ENCODE results near the gene DPF3. TPM values are rescaled to one million over a fixed set of nuclear protein-coding genes. Genes with fewer than 3 reads are reported as not detected.

The DPF3 gene
- total RNA-seq, 2 donors from 2014 or later, result 18.9 to 23.3 TPM

DNA sequence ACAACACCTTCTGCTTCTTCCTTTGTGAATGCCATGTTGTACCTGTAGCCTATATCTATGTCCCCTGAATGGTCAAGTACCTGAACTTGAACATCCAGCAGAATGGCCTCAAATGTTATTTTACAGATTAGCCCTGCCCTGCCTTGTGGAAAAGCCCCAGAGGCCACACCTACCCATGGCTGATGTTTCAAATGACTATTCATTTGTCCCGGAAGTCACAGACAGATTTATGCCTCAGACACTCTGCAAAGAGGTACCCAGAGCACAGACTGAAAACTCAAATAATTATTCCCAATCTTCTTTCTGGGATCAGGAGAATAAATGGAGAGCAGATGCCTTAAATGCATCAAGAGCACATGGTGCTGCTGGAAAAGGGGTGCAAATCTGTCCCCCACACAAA, 13.0 kb upstream of the DPF3 start:
- ATAC-seq (no peak), DNase-seq (no peak)
- intact Hi-C loops (cut with DNase I), result no loop called here

DNA sequence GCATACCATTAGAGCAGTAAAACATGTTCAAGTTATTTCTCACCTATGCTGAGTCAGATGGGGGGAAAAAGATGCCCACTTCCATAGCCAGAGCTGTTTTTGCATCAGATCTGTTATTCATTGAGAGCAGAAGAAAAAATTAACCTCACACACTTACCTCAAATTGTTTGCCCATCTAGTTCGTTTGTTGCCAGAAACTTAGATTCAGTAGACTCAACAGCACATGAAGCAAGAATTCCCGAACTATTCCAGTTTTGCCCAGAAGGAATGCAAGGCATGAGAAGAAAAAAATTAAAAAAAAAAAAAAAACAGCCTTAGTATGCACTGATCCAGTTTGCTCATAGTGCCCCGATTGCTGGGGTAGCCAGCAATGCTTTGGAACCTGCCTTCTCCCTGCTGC, 12.4 kb upstream of the DPF3 start:
- ATAC-seq (no peak), DNase-seq (no peak)
- intact Hi-C loops (cut with DNase I), result no loop called here

DNA sequence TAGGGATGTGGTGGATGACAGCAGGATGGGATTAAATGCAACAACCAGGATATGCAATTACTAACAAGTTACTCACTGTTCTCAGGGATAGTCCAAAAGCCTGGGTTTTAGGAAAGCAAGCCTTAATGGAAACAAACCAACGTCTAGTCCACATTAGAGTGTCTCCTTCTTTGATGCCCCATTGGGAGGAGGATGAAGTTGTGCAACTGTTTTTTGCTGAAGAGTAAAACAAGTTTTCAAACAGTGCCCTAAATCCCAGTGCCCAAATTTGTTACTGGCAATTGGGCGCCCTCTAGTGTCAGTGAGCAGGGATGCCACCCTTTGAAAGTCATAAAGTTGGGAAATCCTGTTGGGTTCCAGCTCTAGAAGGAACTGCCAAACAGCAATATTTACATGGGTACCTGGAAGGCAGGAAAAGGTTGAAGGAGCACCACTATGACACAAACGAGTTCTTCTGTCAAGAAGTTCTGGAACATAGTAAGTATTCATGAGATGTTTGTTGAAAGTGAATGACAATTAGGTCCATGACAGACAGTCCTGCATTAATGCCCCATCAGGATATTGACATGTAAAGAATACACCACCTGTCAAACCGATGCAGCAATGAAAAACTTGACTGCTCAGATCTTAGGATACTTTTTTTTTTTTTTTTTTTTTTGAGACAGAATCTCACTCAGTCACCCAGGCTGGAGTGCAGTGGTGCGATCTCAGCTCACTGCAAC, 11.1 kb upstream of the DPF3 start:
- intact Hi-C loops (cut with DNase I), result loop anchor here (2.0 kb wide), 2 partner anchors 386 to 388 kb away; no protein-coding TSS in a partner anchor
- DNase-seq (peak; percentile 49), ATAC-seq (peak; percentile 54 to 70)

DNA sequence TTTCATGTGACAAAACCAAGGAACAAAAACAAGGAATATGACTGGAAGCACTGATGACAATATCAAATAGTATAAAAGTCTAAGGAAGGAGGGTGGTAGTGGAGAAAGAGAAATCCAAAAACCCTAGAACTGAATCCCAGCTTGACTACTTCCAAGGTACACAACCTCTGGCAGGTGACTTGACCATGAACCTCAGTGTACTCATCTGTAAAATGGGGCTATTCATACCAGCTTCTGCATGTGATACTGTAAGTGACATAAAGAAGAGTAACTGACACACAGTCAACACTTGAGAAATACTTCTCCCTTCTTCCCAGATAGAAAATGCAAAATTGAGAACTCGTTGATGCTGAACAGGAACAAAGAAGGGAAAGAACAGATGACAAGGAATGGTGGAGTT, 10.3 kb upstream of the DPF3 start:
- no peak for ATAC-seq
- intact Hi-C loops (cut with DNase I), result loop anchor here (2.0 kb wide), 2 partner anchors 385 to 387 kb away; no protein-coding TSS in a partner anchor
- no peak for DNase-seq

DNA sequence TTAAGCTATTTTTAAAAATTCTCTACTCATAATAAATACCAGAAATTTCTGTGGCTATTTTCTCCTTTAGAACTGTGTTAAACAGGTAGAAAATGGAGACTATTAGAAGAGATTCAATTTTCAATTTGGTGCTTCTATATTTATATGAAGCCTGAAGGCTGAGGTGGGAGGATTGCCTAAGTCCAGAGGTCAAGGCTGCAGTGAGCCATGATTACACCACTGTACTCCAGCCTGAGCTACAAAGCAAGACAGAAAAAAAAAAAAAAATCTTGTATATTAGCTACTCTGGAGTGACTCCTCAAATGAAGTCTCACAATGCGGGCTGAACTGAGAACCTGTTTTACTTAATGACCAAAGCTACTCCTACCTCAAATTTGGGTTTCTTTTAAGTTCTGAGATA, 9.8 kb upstream of the DPF3 start:
- DNase-seq, result no peak
- intact Hi-C loops (cut with DNase I), result loop anchor here (2.0 kb wide), 2 partner anchors 385 to 387 kb away; no protein-coding TSS in a partner anchor
- no peak for ATAC-seq

DNA sequence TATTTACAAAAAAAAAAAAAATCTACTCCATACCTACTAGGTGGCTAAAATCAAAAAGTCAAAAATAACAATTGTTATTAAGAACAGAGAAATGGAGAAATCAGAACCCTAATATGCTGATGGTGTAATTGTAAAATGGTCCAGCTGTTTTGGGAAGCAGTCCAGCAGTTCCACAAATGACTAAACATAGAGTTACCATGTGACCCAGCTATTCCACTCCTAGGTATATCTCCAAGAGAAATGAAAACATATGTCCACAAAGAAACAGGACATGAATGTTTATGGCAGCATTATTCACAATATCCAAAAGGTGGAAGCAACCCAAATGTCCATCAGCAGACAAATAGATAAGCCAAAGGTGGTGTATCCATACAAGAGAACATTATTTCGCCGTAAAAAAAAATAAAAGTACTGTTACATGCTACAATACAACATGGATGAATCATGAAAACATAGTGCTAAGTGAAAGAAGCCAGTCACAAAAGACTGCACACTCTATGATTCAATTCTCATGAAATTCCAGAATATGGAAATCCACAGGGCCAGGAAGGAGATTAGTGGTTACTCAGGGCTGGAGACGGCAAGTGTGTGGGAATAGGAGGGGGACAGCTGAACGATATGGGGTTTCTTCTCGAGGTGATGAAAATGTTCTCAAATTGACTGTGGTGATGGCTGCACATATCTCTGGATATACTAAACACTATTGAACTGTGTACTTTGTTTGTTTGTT, 9.1 kb upstream of the DPF3 start:
- intact Hi-C loops (cut with DNase I), result no loop called here
- no peak for ATAC-seq
- no peak for DNase-seq

DNA sequence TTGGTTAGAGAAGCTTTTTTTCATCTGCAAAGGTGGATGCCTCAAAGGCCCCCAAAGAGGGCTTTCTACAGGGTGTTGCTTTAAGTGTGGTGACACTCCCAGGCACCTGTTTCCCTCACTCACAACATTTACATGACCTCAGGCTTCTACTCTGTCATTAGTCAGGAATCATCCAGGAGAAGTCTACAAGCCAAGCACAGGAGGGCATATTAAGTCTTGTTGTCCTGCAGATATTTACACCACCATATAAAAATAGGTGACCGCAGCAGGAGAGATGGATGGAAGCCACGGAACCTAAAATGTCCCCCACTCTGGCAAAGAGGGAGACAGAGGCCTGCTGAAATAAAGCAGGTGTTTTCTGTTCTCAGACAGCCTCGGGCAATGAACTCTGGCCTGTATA, 7.5 kb upstream of the DPF3 start:
- no peak for DNase-seq
- intact Hi-C loops (cut with DNase I), result no loop called here
- no peak for ATAC-seq

DNA sequence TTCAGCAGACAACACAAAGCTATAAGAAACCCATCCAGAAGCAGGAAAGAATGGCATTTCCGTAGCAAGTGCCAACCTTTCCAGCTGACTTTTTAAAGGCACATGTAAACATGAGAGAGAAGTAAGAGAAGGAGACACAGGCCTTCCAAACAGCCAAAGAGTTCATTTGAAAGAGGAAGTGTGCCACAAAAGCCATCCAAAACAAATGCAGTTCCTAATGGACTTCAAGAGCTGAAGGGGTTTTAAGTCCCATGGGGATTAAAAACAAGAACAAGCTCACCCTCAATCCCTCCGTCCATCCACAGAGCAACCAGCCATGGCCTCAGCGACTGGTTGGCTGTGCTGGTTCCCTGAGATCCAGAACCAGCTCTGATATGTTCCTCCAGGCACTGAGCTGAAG, 4.5 kb upstream of the DPF3 start:
- ATAC-seq (no peak), DNase-seq (no peak)
- intact Hi-C loops (cut with DNase I), result loop anchor here in 1 of 2 donors (10.0 kb wide), 1 partner anchor 184 kb away; no protein-coding TSS in a partner anchor

DNA sequence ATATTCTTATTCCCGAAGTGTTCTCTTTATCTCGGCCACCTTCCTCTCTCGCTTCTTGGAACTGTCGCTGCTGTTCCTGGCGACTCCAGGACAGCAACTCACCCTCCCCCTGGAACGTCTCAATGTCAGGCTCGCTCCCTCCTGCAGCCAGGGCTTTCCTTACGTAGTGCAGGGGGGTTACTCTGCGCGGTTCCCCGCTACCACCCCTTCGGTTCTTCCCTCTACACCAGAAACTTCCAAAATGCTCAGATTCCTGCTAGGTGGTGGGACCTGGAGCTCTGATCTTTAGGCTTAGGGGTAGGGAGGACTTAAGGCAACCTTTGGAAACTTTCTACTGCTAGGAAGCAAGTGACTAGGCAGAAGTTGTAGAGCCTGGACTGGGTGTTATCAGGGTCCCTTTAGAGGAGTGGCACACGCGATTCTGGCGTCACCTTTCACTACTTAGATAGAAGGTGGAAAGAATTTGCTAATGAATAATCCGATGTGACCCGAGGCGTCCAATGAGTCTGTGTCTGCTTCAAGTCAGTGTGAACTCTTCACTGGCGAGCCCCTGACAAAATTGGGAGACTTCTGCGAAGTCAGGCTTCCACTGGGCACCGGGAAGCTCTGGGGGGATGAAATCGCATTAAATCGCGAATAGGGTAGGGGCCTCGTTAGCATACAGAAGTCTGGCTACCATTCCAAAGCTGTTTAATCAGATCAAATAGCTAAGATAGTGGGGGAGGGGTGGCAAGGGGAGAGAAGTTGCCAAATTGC, 900 bp upstream of the DPF3 start:
- DNase-seq, result peak; percentile 37
- peak; percentile 24 to 40 for ATAC-seq
- intact Hi-C loops (cut with DNase I), result loop anchor here in 1 of 2 donors (5.0 to 10.0 kb wide), 3 partner anchors 62 to 180 kb away; no protein-coding TSS in a partner anchor

DNA sequence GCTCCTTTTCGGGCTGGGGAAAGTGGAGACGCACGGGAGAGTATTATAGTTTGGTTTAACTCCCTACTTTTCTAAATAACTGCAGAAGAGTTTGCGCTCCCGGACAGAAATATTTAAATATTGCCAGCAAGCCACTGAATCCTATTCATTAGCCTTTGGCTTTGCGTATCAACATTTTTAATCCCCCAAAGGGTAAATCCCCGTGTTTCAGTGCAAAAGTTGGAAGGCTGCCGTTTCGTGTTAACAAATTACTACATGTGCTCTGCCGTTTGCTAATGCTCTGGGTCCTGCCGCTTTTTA, 372 bp upstream of the DPF3 start:
- intact Hi-C loops (cut with DNase I), result loop anchor here in 1 of 2 donors (5.0 to 10.0 kb wide), 3 partner anchors 62 to 179 kb away; no protein-coding TSS in a partner anchor
- ATAC-seq, result no peak

DNA sequence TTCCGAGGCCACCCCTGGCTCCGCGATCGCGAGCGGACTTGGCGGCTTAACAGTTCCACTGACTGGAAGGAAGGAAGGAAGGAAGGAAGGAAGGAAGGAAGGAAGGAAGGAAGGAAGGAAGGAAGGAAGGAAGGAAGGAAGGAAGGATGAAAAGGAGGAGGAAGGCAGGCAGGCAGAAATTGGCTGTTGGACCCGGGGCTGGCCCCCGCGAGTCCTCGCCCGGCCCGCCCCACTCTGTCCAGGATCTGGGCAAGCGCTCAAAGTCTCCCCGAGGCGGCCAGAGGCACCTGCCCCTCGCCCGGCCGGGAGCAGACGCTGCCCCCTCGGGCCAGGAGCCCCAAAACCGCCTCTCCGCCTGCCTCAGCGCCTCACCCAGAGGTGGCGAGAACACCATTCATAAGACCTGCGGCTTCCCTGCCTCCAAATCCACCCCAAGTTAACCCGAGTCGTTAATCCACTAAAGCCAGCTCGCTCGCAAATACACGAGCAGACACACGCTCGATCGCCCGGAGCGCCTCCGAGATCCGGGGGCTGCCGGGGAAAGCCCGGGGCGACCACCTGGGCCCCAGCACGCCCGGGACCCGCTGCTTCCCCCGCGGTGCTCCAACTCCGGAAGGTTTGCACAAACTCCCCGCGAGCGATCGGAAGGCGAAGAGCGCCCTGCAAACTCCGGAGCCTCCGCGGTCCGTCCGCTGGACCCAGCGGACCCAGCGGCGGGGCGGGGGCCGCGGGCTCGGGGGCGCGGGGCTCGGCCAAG, 844 bp downstream of the DPF3 start:
- intact Hi-C loops (cut with DNase I), result loop anchor here in 1 of 2 donors (5.0 to 10.0 kb wide), 3 partner anchors 61 to 178 kb away; no protein-coding TSS in a partner anchor
- ATAC-seq (peak; percentile 35 to 48), DNase-seq (peak; percentile 33)

More for the DNA sequence above, 372 bp upstream of the DPF3 start:
- DNase-seq, result no peak

DNA sequence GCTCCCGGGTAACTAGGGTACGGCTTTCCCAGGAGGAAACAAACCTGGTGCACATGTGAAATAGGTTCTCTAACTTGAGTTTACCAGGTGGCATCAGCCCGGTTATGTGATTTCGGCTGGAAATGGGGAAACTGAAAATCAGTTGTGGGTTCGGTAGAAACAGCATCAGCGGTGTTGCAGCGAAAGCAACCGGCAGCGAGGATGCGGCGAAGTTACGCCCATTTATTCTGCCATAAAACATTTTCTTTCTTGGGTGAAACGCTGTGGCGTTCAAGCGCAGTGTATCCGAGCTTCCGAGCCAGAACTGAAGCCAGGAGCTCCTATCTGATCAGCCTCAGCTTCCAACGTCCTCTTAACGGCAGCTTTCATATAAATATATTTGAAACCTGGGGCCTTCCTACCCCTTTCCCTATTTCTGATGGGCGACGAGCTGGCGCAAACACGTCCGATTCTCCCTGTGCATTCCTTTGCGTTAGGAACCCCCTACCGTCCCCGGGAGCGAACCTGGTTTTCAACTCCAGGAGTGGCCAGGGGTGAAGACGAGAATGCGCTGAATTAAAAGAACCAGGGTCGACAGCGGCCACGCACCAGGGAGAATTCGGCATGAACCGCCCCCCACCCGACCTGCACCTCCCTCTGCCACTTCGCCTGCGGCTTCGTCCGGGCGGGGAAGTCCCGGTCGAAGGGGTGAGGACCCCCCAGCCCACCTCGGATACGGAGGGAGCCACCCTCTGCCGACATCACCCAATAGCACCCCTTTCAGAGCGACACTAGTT, 1.6 kb downstream of the DPF3 start:
- DNase-seq (no peak), ATAC-seq (no peak)
- intact Hi-C loops (cut with DNase I), result loop anchor here in 1 of 2 donors (5.0 to 10.0 kb wide), 3 partner anchors 60 to 177 kb away; no protein-coding TSS in a partner anchor

DNA sequence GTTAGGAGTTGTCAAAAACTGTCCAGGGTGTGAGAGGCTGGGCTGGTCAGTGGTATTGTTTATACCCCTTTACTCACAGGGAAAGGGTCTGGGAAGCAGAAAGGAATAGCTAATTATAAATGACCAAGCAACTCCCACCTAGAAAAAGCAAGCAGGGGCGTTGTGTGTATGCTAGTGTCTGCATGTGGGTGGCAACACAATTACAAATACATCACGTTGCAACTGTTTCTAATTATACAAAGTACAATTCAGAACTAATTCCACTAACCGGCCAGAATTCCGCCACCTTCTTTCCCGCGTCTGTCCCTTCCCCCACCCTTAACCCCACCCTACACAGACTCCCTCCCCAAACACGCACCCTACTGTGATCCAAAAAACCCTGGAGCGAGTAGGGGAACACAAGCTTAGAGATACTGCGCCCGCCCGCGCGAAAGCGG, 2.2 kb downstream of the DPF3 start:
- intact Hi-C loops (cut with DNase I), result loop anchor here in 1 of 2 donors (5.0 to 10.0 kb wide), 3 partner anchors 59 to 177 kb away; no protein-coding TSS in a partner anchor
- DNase-seq (no peak), ATAC-seq (no peak)

DNA sequence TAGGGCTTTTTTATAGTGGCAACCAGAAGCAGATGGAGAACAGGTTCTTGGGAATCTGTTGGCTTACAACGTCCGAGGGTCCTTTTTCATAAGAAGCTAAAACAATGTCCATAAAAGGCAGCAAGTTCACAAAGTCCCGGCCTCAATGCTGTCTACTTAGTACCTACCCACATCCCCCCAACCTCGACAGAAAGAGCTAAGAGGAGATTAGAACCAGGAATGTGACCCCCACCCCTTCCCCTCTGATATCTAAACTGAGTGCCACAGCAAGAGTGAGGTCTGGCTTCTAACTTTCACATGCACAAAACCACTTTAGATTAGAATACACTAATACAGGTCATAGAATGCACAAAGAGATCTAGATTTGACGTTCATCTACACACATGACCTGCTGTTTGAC, 4.5 kb downstream of the DPF3 start:
- DNase-seq (no peak), ATAC-seq (no peak)
- intact Hi-C loops (cut with DNase I), result no loop called here

DNA sequence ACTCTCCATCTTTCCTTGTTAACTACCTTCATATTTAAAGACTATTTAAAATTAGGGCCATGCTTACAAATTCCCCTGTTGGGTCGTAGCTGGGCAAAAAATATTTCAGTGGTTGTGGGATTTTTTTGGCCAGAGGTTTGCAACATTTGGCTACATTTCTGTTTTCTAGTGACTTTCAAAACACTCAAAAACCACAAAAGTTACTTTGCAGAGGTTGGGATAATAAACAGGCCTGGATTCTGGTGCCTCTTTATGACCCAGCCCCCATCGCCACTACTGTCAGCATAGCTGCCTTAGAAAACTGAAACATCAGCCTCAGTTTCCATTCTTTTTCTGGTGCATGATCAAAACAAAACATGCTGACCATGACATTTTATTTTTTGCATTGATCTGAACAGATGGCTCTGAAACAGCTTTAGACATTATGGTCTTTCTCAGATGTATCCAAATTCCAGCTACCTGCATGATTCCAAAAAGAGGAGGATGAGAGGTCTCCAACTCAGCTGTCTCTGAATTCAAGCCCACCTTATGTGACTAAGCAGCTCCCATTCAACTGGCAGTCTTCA, 5.2 kb downstream of the DPF3 start:
- DNase-seq (no peak), ATAC-seq (no peak)
- intact Hi-C loops (cut with DNase I), result no loop called here

DNA sequence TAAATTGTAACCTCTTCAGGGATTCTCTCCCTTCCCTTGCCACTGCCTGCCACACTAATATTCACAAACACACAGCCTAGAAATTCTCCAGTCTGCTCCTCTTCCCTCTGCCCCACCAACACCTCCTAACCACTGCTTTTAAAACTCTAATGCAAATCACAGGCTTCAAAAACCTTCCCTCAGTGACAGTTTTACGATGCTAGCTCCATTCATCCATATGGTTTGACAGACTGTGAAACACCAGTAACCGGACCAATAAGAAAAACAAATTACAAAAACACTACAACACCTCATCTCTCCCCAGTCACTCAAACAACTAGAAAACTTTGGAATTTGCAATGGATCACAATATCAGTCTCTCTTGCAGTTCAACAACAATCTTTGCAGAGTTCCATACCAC, 5.7 kb downstream of the DPF3 start:
- ATAC-seq (no peak), DNase-seq (no peak)
- intact Hi-C loops (cut with DNase I), result no loop called here

DNA sequence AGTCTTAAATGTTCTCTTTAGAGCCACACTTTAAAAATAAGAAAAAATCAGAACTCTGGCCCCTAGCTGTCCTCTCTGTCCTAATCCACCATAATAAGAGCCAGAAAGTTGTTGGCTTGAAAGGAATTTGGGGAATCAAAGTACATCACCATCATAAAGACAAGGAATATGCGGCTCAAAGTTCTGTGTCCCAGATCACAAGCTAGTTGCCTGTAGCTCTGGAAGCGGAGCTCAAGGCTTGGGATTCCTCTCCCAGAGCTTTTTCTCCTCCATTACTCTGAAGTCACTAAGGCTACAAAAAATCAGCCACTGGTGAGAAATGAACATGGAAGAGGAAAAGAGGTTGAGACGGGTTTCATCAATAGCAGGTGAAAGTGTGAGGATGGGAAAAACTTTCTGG, 6.4 kb downstream of the DPF3 start:
- ATAC-seq (no peak), DNase-seq (no peak)
- intact Hi-C loops (cut with DNase I), result no loop called here

DNA sequence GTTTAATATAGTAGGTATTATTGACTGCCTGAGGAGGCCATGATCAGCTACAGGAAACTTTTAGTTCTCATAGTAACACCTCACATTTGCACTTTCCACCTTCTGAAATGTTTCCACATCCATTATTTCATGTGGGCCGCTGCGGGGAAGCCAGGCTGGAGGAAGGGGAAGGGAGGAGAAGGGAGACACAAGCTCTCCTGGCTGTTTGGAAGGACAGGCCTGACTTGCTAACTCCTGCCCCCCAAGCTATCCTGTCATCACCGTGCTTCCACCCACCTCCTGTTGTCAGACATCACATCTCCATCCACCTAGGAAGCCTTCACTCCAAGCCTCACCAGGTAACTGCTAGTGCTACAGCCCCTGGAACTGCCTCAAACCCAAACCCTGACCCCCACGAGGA, 9.5 kb downstream of the DPF3 start:
- intact Hi-C loops (cut with DNase I), result no loop called here
- DNase-seq, result no peak
- no peak for ATAC-seq

Data from left cardiac atrium (tissue), 4 donors.